HepG2 (cell line): ENCODE measurements around the gene RHBDL3. TPM values are rescaled to one million over a fixed set of nuclear protein-coding genes. Genes with fewer than 3 reads are reported as not detected.

ENCODE experiments used
- CC2D1A ChIP-seq: sonication (generic); formaldehyde crosslinking; IDR thresholded peaks from 2 replicates; pipeline ENCODE4 v1.8.1; 2023; ENCODE audit warnings: mild to moderate bottlenecking, missing genetic modification reagents
- EEA1 ChIP-seq: sonication (generic); formaldehyde crosslinking; IDR thresholded peaks from 2 replicates; pipeline ENCODE4 v1.5.1; 2020; ENCODE audit warnings: mild to moderate bottlenecking, missing genetic modification reagents, borderline replicate concordance
- GATA4 ChIP-seq: sonication (generic); IDR thresholded peaks from 2 replicates; pipeline ENCODE4 v1.6.1; 2016; ENCODE audit warnings: antibody characterized with exemption, low read depth, borderline replicate concordance
- GLI4 ChIP-seq: sonication (generic); formaldehyde crosslinking; IDR thresholded peaks from 2 replicates; pipeline ENCODE4 v1.5.1; 2020; ENCODE audit warnings: missing genetic modification reagents, mild to moderate bottlenecking, moderate library complexity, borderline replicate concordance
- HCFC1 ChIP-seq: fragments of 150-350 bp; IDR thresholded peaks from 2 replicates; pipeline ENCODE4 v1.6.1; 2014; ENCODE audit warnings: low read depth, low read length
- HHEX ChIP-seq: IDR thresholded peaks from 2 replicates; pipeline ENCODE4 v1.6.1; 2016; ENCODE audit warnings: control low read depth
- MAFG ChIP-seq: sonication (generic); formaldehyde crosslinking; IDR thresholded peaks from 2 replicates; pipeline ENCODE4 v1.5.1; 2020; ENCODE audit warnings: mild to moderate bottlenecking, missing genetic modification reagents
- MAFK ChIP-seq, 2 experiments: IDR thresholded peaks in 1 of 2; conservative IDR thresholded peaks in 1 of 2; 2 replicates each; pipeline ENCODE4 v1.6.1; 2011; ENCODE audit warnings: improper control_type of control experiment in 2 of 2, low read length in 2 of 2
- NBN ChIP-seq: fragments of 450-650 bp; conservative IDR thresholded peaks from 2 replicates; pipeline ENCODE4 v1.6.1; 2017
- NFYB ChIP-seq: sonication (generic); formaldehyde crosslinking; IDR thresholded peaks from 2 replicates; pipeline ENCODE4 v1.4.0; 2020; ENCODE audit warnings: missing genetic modification reagents
- PHF21A ChIP-seq: sonication (generic); formaldehyde crosslinking; IDR thresholded peaks from 2 replicates; pipeline ENCODE4 v1.5.0; 2020; ENCODE audit warnings: mild to moderate bottlenecking, missing genetic modification reagents
- TBL1XR1 ChIP-seq: fragments of 150-350 bp; IDR thresholded peaks from 2 replicates; pipeline ENCODE4 v1.6.1; 2014; ENCODE audit warnings: borderline replicate concordance, low read length; ENCODE audit not compliant: partially characterized antibody
- ZEB1 ChIP-seq: IDR thresholded peaks from 2 replicates; pipeline ENCODE4 v1.6.1; 2012; ENCODE audit warnings: mild to moderate bottlenecking, low read depth, inconsistent platforms; ENCODE audit not compliant: insufficient replicate concordance
- ZHX2 ChIP-seq, 2 experiments: sonication (generic) in 1 of 2; formaldehyde crosslinking in 1 of 2; IDR thresholded peaks; 2 replicates each; pipeline versions ENCODE4 v1.6.1 to v1.9.0; 2014 to 2022; ENCODE audit warnings: antibody characterized with exemption in 1 of 2, borderline replicate concordance in 1 of 2, inconsistent platforms in 1 of 2, low read depth in 1 of 2, missing genetic modification reagents in 1 of 2
- polyA plus RNA-seq, 8 experiments: library from polyadenylated mRNA; depleted of rRNA in 3 of 8; stranded (reverse) in 7 of 8; unstranded in 1 of 8; fragments of >200 nt; fragmentation: Illumina TruSeq in 4 of 8; extraction: Trizol in 4 of 8; gene quantifications; 2 replicates each; pipeline versions ENCODE4 v1.2.1 to v1.2.3, GENCODE V29; 2011 to 2016; ENCODE audit warnings: low read depth in 4 of 8, missing spikeins in 1 of 8, mixed read lengths in 1 of 8; ENCODE audit not compliant: insufficient read depth in 1 of 8
- total RNA-seq, 5 experiments: library from RNA; depleted of rRNA; stranded (reverse); fragments of >200 nt; fragmentation: Illumina TruSeq; extraction: Trizol; gene quantifications; 2 replicates each; pipeline ENCODE4 v1.2.3, GENCODE V29; 2016; ENCODE audit warnings: low read depth in 1 of 5
- TF ChIP-seq, protein P1 (sequence below): sonication (generic); formaldehyde crosslinking; IDR thresholded peaks from 2 replicates; pipeline ENCODE4 v1.4.0; 2020; ENCODE audit warnings: missing genetic modification reagents, mild to moderate bottlenecking, borderline replicate concordance
- TF ChIP-seq, protein P2 (sequence below): sonication (generic); formaldehyde crosslinking; IDR thresholded peaks from 2 replicates; pipeline ENCODE4 v1.8.1; 2023; ENCODE audit warnings: mild to moderate bottlenecking, inconsistent platforms, moderate library complexity, missing genetic modification reagents, borderline replicate concordance
- TF ChIP-seq, protein P3 (sequence below): IDR thresholded peaks from 2 replicates; pipeline ENCODE4 v1.6.1; 2018; ENCODE audit warnings: missing genetic modification reagents

RHBDL3 gene
- total and polyA plus RNA-seq, 2 of the 13 experiments (the other 11 are each of a cell fraction or from before 2014, with no cell fraction given): 0.09 TPM; not detected in 1

DNA sequence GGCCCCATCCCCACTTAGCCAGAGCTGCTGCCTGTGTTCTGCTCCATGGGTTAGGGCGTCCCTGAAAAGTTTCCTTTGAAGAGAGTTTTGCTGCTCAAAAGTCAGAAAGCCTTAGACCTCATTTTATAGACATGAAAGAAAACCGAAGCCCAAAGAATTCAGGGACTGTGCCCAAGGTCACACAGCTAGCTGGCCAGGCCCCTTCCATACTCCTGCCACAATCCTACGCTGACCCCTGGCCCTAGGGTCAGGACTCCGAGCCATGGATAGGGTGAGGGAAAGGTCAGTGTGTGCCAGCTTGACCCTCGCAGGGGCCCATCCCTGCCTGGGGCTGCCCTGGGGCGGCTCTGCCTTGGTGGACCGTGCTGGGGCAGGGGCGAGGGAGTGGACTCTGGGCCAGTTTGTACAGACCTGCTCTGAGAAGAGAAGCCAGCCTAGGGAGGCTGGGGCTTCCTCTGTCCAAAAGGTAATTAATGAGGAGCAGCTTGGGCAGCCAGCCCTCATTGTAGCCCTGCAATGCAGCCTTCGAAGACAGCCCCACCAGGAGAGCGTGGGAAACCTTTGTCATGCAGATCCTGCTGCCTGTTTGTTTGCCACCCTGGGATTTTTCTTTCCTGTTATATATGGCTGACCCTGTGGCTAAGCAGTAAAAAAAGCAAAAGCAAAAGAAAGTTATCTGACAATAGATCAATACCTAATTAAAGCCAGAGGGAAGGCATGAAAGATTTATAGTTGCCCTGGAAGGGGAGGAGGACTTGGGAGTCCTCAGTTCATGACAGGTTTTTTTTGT is 37.4 kb downstream of the RHBDL3 start (continued):
- TF ChIP-seq, protein P1, sequence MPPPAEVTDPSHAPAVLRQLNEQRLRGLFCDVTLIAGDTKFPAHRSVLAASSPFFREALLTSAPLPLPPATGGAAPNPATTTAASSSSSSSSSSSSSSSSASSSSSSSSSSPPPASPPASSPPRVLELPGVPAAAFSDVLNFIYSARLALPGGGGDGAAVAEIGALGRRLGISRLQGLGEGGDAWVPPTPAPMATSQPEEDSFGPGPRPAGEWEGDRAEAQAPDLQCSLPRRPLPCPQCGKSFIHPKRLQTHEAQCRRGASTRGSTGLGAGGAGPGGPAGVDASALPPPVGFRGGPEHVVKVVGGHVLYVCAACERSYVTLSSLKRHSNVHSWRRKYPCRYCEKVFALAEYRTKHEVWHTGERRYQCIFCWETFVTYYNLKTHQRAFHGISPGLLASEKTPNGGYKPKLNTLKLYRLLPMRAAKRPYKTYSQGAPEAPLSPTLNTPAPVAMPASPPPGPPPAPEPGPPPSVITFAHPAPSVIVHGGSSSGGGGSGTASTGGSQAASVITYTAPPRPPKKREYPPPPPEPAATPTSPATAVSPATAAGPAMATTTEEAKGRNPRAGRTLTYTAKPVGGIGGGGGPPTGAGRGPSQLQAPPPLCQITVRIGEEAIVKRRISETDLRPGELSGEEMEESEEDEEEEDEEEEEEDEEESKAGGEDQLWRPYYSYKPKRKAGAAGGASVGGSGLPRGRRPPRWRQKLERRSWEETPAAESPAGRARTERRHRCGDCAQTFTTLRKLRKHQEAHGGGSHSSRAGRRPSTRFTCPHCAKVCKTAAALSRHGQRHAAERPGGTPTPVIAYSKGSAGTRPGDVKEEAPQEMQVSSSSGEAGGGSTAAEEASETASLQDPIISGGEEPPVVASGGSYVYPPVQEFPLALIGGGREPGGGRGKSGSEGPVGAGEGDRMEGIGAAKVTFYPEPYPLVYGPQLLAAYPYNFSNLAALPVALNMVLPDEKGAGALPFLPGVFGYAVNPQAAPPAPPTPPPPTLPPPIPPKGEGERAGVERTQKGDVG: peak; percentile 83; the same call in 1 of the 2 replicates
- TF ChIP-seq EEA1 (CRISPR knock-in tag) (no peak), GLI4 (CRISPR knock-in tag) (no peak), ZEB1 (peak; percentile 70), ZHX2 (IDR thresholded peaks at IDR 0.05; ENCODE audit: low read depth) (no peak), ZHX2 (CRISPR knock-in tag; IDR thresholded peaks at IDR 0.05; ENCODE audit: borderline replicate concordance) (no peak), NFYB (0 out of 2 replicates have a peak, but pooled peaks have one; percentile 15), TBL1XR1 (peak; percentile 61), MAFG (CRISPR knock-in tag) (no peak), CC2D1A (no peak), NBN (no peak), HCFC1 (no peak), HHEX (0 out of 2 replicates have a peak, but pooled peaks have one; percentile 32), MAFK (conservative IDR thresholded peaks at IDR 0.05 in 1 of 2, IDR thresholded peaks at IDR 0.05 in 1 of 2; ENCODE audit: low read length in 2 of 2) (no peak), PHF21A (CRISPR knock-in tag) (peak; percentile 94), GATA4 (no peak)
- TF ChIP-seq, protein P2, sequence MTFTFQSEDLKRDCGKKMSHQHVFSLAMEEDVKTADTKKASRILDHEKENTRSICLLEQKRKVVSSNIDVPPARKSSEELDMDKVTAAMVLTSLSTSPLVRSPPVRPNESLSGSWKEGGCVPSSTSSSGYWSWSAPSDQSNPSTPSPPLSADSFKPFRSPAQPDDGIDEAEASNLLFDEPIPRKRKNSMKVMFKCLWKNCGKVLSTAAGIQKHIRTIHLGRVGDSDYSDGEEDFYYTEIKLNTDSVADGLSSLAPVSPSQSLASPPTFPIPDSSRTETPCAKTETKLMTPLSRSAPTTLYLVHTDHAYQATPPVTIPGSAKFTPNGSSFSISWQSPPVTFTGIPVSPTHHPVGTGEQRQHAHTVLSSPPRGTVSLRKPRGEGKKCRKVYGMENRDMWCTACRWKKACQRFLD (CRISPR knock-in tag): no peak
- TF ChIP-seq, protein P3, sequence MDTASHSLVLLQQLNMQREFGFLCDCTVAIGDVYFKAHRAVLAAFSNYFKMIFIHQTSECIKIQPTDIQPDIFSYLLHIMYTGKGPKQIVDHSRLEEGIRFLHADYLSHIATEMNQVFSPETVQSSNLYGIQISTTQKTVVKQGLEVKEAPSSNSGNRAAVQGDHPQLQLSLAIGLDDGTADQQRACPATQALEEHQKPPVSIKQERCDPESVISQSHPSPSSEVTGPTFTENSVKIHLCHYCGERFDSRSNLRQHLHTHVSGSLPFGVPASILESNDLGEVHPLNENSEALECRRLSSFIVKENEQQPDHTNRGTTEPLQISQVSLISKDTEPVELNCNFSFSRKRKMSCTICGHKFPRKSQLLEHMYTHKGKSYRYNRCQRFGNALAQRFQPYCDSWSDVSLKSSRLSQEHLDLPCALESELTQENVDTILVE: peak; percentile 39; the same call in 1 of the 2 replicates
